Right lobe of liver (tissue), 6 donors: ENCODE data around the gene PNKD. TPM values are rescaled to one million over a fixed set of nuclear protein-coding genes. Genes with fewer than 3 reads are reported as not detected.

Source experiments
- ATAC-seq, 4 donors: fragments of 200-7000 bp; cut with Tn5 transposase; one replicate each; pipeline ENCODE4 v1.9.1; 2020; ENCODE audit warnings: mild to moderate bottlenecking in 4 of 4, moderate library complexity in 4 of 4
- DNase-seq, 3 donors: peaks; one replicate each; pipeline ENCODE4 v3.0.0-alpha.2; 2020
- H3K27ac ChIP-seq, 3 donors: fragments of 200-600 bp; one replicate each; pipeline ENCODE4 v1.8.0; 2022
- H3K27me3 ChIP-seq, 2 donors: fragments of 200-600 bp; one replicate each; pipeline ENCODE4 v1.8.0; 2022
- H3K36me3 ChIP-seq, 4 donors: fragments of 200-600 bp; sonication (generic) in 1 of 4; one replicate each; pipeline versions ENCODE4 v1.5.1 to v1.8.0; 2017 to 2022; ENCODE audit warnings: control low read depth in 1 of 4
- H3K4me1 ChIP-seq, 4 donors: fragments of 200-600 bp; sonication (generic) in 1 of 4; one replicate each; pipeline versions ENCODE4 v1.5.1 to v1.8.0; 2017 to 2022; ENCODE audit warnings: control low read depth in 1 of 4
- H3K4me3 ChIP-seq, 3 donors: fragments of 200-600 bp; one replicate each; pipeline ENCODE4 v1.8.0; 2022
- H3K9me3 ChIP-seq, 4 donors: fragments of 200-600 bp; sonication (generic) in 1 of 4; one replicate each; pipeline versions ENCODE4 v1.5.1 to v1.8.0; 2017 to 2022; ENCODE audit warnings: control low read depth in 1 of 4
- POLR2A ChIP-seq: fragments of 450-650 bp; IDR thresholded peaks from one replicate; pipeline ENCODE4 v1.6.1; 2017; ENCODE audit warnings: antibody characterized with exemption, mild to moderate bottlenecking
- WGBS: methylation state at CpG from one replicate; pipeline ENCODE4 v1.1.6; 2018; ENCODE audit warnings: low coverage, low lambda C conversion rate; ENCODE audit not compliant: insufficient coverage; ENCODE audit errors: missing lambda C conversion rate; 5-methylcytosine and 5-hydroxymethylcytosine counted together
- intact Hi-C, 2 donors: fragments of 100-400 bp; cut with DNase I; formaldehyde crosslinking; loops; one replicate each; pipeline versions ENCODE4 v1.11.2 to v1.14.1; 2022
- total RNA-seq, 6 experiments: library from RNA; depleted of rRNA in 2 of 6; stranded (reverse); fragments of >200 nt in 2 of 6; fragmentation: NEBNext Ultra II Directional in 3 of 6; extraction: Animal tissue kit (Norgen Biotek cat#: 25700) in 3 of 6; gene quantifications; one replicate each; pipeline versions ENCODE4 v1.1.0 to v1.2.4, GENCODE V29; 2016 to 2023
- TF ChIP-seq, protein P1 (sequence below), 4 donors: fragments of 200-600 bp in 3 of 4; fragments of 450-650 bp in 1 of 4; IDR thresholded peaks; one replicate each; pipeline versions ENCODE4 v1.5.1 to v1.8.0; 2016 to 2022; ENCODE audit warnings: antibody characterized with exemption in 4 of 4, mild to moderate bottlenecking in 2 of 4
- donor health status: DM: no; HTN: yes; CAD: no.
- donor health status: DM: no; HTN: no; CAD: no.
- donor health status: DM: no; HTN: no; CAD: no.
- donor health status: DM: no; HTN: yes; CAD: no.
- donor health status: DM: no; HTN: yes; CAD: no.

Gene PNKD
- total RNA-seq, 6 experiments from 2014 or later = 78.5 to 137 (median 115) TPM

DNA sequence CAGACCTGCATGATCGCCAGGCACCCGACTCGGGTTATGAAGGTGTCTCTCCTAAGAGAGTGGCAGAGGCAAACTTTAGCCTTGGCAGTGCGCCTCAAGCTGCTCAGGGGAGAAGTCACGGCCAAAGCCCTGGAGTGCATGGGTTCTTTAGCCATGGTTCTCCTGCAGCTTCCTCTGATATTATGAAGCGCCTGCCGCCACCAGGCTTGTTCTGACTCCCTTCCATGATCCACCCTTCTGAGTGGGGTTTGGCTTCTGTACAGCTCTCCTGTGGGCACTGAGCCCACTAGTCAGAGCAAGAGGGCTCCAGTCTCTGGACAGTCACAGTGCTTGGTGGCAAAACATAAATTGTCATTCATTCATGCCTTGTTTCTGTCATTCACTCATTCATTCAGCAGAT lies 47.9 kb downstream of the PNKD start:
- ATAC-seq = no peak
- H3K4me3 ChIP-seq = no peak overlapping the region
- 96% methylated on average over 4 of the region's 7 CpGs for WGBS

GRCh38 chr2:218319813-218320365 lies 49.6 kb downstream of the PNKD start:
- no peak for DNase-seq
- no peaks in the 10 kb centered on the region for H3K9me3 ChIP-seq
- no peak for ATAC-seq
- no peaks in the 10 kb centered on the region for H3K27me3 ChIP-seq
- WGBS = 55% methylated on average over 6 of the region's 6 CpGs
- H3K4me3 ChIP-seq = no peak overlapping the region
- intact Hi-C loops = no loop called here
- peaks cover 2 to 23% (median 5%) of the 10 kb centered on the region in 4 donors for H3K4me1 ChIP-seq
- no peaks in the 10 kb centered on the region for H3K36me3 ChIP-seq
- no peak for TF ChIP-seq POLR2A
- TF ChIP-seq, protein P1, sequence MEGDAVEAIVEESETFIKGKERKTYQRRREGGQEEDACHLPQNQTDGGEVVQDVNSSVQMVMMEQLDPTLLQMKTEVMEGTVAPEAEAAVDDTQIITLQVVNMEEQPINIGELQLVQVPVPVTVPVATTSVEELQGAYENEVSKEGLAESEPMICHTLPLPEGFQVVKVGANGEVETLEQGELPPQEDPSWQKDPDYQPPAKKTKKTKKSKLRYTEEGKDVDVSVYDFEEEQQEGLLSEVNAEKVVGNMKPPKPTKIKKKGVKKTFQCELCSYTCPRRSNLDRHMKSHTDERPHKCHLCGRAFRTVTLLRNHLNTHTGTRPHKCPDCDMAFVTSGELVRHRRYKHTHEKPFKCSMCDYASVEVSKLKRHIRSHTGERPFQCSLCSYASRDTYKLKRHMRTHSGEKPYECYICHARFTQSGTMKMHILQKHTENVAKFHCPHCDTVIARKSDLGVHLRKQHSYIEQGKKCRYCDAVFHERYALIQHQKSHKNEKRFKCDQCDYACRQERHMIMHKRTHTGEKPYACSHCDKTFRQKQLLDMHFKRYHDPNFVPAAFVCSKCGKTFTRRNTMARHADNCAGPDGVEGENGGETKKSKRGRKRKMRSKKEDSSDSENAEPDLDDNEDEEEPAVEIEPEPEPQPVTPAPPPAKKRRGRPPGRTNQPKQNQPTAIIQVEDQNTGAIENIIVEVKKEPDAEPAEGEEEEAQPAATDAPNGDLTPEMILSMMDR (IDR thresholded peaks at IDR 0.05) = no peak
- H3K27ac ChIP-seq = no peak overlapping the region

More for the DNA sequence above, 47.9 kb downstream of the PNKD start:
- DNase-seq = no peak
- no peaks in the 10 kb centered on the region for H3K27me3 ChIP-seq
- TF ChIP-seq POLR2A = no peak
- TF ChIP-seq, protein P1 (IDR thresholded peaks at IDR 0.05) = no peak
- no peak overlapping the region for H3K27ac ChIP-seq
- intact Hi-C loops = no loop called here
- no peaks in the 10 kb centered on the region for H3K9me3 ChIP-seq
- peaks cover 2 to 26% (median 10%) of the 10 kb centered on the region in 4 donors for H3K4me1 ChIP-seq
- H3K36me3 ChIP-seq = no peaks in the 10 kb centered on the region

DNA sequence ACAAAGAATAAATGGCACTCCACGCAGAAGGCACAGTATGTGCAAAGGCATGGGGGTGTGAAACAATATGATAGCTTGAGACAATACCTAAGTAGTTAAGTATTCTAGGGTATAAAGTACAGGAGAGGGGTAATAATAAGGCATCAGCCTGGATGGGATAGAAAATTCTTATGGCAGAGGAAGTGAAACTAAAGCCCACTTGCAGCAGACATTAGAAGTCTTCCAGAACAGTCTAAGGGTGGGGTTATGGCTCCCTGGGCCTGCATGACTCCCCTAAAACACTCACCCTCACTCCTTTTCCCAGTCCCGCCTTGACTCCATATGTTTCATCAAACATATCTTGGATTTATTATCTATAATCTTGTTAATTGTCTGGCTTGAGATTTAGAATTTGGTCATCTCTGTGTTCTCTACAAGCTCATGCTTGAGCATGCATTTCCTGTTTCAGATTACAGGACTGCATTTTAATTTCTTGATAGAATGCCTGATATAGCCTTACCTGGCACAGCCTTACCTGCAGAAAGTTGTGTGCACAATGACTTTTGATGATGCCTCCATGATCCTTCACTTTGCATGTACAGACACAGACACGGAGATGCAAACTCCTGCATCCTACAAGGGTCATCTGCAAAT lies 50.5 kb downstream of the PNKD start:
- DNase-seq = no peak
- H3K27me3 ChIP-seq = no peaks in the 10 kb centered on the region
- peaks cover 0 to 33% (median 9%) of the 10 kb centered on the region in 4 donors for H3K4me1 ChIP-seq
- intact Hi-C loops = no loop called here
- no peaks in the 10 kb centered on the region for H3K36me3 ChIP-seq
- no peak overlapping the region for H3K27ac ChIP-seq
- H3K4me3 ChIP-seq = peak overlapping the region in 1 of 3 donors; percentile 0
- WGBS = 87% methylated on average over 3 of the region's 3 CpGs
- no peaks in the 10 kb centered on the region for H3K9me3 ChIP-seq
- TF ChIP-seq, protein P1 (IDR thresholded peaks at IDR 0.05) = no peak
- TF ChIP-seq POLR2A = no peak
- no peak for ATAC-seq

- Histone ChIP-seq H3K4me3 (peak overlapping the region; percentile 72 to 88 (median 78)), H3K36me3 (no peaks in the 10 kb centered on the region), H3K9me3 (no peaks in the 10 kb centered on the region), H3K4me1 (peaks cover 0 to 51% (median 17%) of the 10 kb centered on the region in 4 donors), H3K27me3 (no peaks in the 10 kb centered on the region), H3K27ac (peak overlapping the region; percentile 74 to 92 (median 82))
- WGBS = 0% methylated on average over 23 of the region's 69 CpGs
- intact Hi-C loops = no loop called here
- DNase-seq (peak; percentile 94 to 96 (median 96)), ATAC-seq (peak; percentile 76 to 89 (median 81))
- TF ChIP-seq, protein P1 (IDR thresholded peaks at IDR 0.05) = no peak
- peak; percentile 82 for TF ChIP-seq POLR2A
Measured at GRCh38 chr2:218322768-218323525, 52.6 kb downstream of the PNKD start.
